ENCODE data around the gene RAB40C.

RAB40C gene

DNA sequence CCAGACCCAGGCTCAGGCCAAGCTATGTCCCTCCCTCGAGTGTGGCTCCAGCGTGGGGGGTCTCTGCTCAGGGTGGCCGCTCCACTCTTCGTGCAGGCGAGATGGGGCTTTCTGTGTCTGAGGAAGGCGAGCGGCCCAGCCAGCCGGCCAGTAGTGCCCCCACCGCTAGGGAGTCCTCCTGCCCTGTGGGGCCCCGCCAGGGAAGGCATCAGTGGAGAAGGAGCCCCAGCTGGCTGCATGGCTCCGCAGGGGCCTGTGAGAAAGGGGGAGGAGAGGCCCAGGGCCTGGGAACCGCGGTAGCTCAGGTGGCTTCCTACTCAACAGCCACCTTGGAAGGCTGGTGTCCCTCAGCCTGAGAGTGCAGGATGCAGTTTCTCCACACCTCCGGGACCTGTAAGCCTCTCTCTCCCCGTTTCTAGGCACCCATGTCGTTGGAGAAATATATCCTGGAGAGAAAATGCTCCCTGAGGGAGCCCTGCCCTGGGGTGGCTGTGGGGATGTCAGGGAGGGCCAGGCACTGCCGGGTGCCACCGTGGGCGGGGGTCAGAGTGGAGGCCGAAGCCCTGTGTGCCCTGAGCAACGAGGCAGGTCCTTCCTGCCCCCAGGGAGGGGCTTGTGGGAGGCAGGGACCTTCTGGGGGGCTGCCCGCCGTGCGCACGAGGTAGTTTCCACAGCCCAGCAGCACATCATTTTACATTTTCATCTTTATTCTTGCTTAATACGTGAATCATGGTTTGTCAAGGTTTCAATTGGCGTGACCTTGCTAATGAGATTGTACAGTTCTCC, 16.8 kb upstream of the RAB40C start:
- no peak for DNase-seq (ENCODE audit: low spot score)
- TF ChIP-seq, protein P1, sequence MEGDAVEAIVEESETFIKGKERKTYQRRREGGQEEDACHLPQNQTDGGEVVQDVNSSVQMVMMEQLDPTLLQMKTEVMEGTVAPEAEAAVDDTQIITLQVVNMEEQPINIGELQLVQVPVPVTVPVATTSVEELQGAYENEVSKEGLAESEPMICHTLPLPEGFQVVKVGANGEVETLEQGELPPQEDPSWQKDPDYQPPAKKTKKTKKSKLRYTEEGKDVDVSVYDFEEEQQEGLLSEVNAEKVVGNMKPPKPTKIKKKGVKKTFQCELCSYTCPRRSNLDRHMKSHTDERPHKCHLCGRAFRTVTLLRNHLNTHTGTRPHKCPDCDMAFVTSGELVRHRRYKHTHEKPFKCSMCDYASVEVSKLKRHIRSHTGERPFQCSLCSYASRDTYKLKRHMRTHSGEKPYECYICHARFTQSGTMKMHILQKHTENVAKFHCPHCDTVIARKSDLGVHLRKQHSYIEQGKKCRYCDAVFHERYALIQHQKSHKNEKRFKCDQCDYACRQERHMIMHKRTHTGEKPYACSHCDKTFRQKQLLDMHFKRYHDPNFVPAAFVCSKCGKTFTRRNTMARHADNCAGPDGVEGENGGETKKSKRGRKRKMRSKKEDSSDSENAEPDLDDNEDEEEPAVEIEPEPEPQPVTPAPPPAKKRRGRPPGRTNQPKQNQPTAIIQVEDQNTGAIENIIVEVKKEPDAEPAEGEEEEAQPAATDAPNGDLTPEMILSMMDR (IDR thresholded peaks at IDR 0.05; ENCODE audit: extremely low read depth, missing control alignments) = no peak

DNA sequence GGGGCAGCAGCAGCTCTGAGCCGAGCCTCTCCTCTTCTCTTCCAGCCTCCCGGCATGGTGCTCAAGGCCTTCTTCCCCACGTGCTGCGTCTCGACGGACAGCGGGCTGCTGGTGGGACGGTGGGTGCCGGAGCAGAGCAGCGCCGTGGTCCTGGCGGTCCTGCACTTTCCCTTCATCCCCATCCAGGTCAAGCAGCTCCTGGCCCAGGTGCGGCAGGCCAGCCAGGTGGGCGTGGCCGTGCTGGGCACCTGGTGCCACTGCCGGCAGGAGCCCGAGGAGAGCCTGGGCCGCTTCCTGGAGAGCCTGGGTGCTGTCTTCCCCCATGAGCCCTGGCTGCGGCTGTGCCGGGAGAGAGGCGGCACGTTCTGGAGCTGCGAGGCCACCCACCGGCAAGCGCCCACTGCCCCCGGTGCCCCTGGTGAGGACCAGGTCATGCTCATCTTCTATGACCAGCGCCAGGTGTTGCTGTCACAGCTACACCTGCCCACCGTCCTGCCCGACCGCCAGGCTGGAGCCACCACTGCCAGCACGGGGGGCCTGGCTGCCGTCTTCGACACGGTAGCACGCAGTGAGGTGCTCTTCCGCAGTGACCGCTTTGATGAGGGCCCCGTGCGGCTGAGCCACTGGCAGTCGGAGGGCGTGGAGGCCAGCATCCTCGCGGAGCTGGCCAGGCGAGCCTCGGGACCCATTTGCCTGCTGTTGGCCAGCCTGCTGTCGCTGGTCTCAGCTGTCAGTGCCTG, 15.7 kb upstream of the RAB40C start:
- TF ChIP-seq, protein P1 (IDR thresholded peaks at IDR 0.05; ENCODE audit: extremely low read depth, missing control alignments) = no peak
- DNase-seq (ENCODE audit: low spot score) = no peak

DNA sequence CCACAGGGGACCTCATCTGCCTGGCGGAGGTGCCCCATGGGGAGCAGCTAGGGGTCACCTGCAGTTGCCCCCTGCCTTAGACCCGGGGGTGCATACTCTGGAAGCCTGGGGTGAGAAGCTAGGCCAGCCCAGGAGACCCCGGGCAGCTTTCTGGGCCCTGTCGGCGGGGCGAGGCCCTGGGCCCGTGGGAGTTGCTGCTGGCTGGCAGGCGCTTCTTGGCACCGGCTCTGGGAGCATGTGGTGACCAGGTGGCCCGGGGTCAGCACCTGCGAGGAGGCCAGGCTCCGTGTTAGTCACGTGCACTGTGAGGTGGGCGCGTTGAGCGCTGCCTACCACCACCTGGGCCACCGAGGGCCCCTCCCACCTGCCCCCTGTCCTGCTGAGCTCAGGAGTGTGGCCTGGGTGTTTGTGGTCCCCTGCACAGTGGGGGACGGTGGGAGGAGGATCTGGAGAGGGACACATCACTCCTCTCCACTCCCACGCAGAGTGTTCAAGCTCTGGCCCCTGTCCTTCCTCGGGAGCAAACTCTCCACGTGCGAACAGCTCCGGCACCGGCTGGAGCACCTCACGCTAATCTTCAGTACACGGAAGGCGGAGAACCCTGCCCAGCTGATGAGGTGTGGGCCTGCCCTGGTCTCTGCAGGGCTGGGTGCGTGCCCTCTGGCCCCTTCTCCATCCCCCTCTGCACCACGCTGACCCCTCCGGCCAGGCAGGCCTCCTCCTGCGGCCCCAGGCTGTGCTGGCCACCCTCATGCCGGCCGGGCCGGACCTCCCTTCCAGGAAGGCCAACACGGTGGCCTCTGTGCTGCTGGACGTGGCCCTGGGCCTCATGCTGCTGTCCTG, 14.3 kb upstream of the RAB40C start:
- no peak for DNase-seq (ENCODE audit: low spot score)
- TF ChIP-seq, protein P1 (IDR thresholded peaks at IDR 0.05; ENCODE audit: extremely low read depth, missing control alignments) = no peak

- TF ChIP-seq, protein P1 (IDR thresholded peaks at IDR 0.05; ENCODE audit: extremely low read depth, missing control alignments) = no peak
- no peak for DNase-seq (ENCODE audit: low spot score)
Observed at GRCh38 chr16:576197-576822, 13.6 kb upstream of the RAB40C start.

DNA sequence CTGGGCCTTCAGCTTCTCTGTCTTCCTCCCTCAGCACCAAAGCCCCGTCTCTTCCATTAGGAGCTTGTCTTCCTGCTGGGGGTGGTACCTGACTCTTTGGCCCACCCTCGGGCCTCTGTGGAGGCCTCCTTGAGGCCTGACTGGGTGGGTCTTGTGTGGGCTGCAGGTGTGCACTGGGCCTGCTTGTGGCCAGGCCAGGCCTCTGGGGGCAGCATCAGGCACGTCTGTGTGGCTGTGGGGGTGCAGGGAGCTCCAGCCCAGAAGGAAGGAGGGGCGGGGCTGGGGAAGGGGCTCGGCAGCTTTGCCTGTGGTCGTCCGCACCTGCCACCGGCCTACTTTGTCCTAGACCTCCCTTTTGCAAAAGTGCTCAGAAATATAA, 13.1 kb upstream of the RAB40C start:
- TF ChIP-seq, protein P1 (IDR thresholded peaks at IDR 0.05; ENCODE audit: extremely low read depth, missing control alignments) = no peak
- no peak for DNase-seq (ENCODE audit: low spot score)

GRCh38 chr16:577796-578195, 12.1 kb upstream of the RAB40C start:
- TF ChIP-seq, protein P1 (IDR thresholded peaks at IDR 0.05; ENCODE audit: extremely low read depth, missing control alignments) = no peak
- no peak for DNase-seq (ENCODE audit: low spot score)
